ENCODE results near the gene ABI3BP.

DNA sequence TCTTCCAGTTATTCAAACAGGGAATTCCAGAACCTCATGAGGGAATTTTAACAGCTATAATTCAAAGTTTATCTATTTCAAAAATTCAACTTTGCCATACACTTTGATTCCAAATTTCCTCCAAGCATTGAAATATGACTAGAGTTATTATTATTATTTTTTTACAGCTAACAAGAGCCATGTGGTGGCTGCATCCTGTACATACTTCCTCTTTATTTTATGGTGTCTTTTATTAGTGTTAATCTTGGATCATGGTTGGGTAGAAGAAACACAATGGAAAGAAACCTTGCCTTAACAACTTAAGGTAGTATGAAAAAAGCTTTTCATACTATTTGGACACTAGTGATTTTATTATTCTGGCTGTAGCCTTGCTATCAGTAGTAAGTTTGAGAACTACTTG is 231.3 kb downstream of the ABI3BP start:
- no peak for TF ChIP-seq GABPA (IDR thresholded peaks at IDR 0.05 in 1 of 2, conservative IDR thresholded peaks at IDR 0.05 in 1 of 2)
- TF ChIP-seq JUND (IDR thresholded peaks at IDR 0.05), result no peak
- TF ChIP-seq, protein P1, sequence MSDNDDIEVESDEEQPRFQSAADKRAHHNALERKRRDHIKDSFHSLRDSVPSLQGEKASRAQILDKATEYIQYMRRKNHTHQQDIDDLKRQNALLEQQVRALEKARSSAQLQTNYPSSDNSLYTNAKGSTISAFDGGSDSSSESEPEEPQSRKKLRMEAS (IDR thresholded peaks at IDR 0.05), result no peak
- TF ChIP-seq, protein P2, sequence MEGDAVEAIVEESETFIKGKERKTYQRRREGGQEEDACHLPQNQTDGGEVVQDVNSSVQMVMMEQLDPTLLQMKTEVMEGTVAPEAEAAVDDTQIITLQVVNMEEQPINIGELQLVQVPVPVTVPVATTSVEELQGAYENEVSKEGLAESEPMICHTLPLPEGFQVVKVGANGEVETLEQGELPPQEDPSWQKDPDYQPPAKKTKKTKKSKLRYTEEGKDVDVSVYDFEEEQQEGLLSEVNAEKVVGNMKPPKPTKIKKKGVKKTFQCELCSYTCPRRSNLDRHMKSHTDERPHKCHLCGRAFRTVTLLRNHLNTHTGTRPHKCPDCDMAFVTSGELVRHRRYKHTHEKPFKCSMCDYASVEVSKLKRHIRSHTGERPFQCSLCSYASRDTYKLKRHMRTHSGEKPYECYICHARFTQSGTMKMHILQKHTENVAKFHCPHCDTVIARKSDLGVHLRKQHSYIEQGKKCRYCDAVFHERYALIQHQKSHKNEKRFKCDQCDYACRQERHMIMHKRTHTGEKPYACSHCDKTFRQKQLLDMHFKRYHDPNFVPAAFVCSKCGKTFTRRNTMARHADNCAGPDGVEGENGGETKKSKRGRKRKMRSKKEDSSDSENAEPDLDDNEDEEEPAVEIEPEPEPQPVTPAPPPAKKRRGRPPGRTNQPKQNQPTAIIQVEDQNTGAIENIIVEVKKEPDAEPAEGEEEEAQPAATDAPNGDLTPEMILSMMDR (IDR thresholded peaks at IDR 0.05; ENCODE audit: low read depth, low read length, missing input control), result no peak
- TF ChIP-seq TAF1 (conservative IDR thresholded peaks at IDR 0.05), result no peak
